Measurements from ENCODE around the gene RGS1. TPM values are rescaled to one million over a fixed set of nuclear protein-coding genes. Genes with fewer than 3 reads are reported as not detected.
"Not testable (repeated sequence)": the region's sequence is repeated elsewhere in the genome, so short reads cannot be mapped to it uniquely, and the experiment has no call there.

RGS1 gene, protein sequence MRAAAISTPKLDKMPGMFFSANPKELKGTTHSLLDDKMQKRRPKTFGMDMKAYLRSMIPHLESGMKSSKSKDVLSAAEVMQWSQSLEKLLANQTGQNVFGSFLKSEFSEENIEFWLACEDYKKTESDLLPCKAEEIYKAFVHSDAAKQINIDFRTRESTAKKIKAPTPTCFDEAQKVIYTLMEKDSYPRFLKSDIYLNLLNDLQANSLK
- polyA plus RNA-seq: 119 TPM

DNA sequence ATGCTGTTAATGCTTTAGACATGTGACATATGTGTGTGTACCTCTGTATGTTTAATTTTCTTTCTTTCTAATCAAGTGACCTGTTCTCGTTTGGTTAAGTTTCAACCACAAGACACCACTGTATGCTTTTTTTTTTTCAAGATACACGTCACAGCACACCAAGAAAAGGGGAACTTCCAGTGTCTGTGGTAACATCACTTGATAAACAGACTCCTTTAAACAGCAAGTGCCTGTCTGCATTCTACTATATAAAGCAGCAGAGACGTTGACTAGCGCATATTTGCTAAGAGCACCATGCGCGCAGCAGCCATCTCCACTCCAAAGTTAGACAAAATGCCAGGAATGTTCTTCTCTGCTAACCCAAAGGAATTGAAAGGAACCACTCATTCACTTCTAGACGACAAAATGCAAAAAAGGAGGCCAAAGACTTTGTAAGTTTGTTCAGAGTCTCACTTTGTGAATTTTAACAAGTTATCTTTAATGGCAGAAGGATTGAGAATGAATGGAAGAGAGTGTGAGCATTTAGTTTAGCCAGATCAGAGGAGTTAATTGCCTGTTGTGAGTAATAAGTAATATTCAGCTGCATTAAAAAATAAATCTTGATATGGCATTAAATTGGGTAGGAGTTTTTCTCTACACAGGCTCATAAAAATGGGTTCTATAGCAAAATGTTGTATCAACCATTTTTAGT lies at the start of gene RGS1:
Gene RGS1, plus strand, starts transcription at position 275 of the 691 bp plus-strand sequence. Its CDS starts 20 bp downstream, at position 295.
- H3K4me3 Mint-ChIP-seq: peak within 1 kb of the TSS; percentile 54 to 92 (median 72)
- H3K27ac Mint-ChIP-seq: peak within 1 kb of the TSS; percentile 88 to 97 (median 97)
- no peaks in the 10 kb centered on the region for H3K9me3 Mint-ChIP-seq
- H3K36me3 Mint-ChIP-seq: no peaks in the 10 kb centered on the region
- peaks cover 7 to 17% (median 11%) of the 10 kb centered on the region in 3 donors for H3K4me1 Mint-ChIP-seq
- H3K27me3 Mint-ChIP-seq: peaks cover 11% of the 10 kb centered on the region

DNA sequence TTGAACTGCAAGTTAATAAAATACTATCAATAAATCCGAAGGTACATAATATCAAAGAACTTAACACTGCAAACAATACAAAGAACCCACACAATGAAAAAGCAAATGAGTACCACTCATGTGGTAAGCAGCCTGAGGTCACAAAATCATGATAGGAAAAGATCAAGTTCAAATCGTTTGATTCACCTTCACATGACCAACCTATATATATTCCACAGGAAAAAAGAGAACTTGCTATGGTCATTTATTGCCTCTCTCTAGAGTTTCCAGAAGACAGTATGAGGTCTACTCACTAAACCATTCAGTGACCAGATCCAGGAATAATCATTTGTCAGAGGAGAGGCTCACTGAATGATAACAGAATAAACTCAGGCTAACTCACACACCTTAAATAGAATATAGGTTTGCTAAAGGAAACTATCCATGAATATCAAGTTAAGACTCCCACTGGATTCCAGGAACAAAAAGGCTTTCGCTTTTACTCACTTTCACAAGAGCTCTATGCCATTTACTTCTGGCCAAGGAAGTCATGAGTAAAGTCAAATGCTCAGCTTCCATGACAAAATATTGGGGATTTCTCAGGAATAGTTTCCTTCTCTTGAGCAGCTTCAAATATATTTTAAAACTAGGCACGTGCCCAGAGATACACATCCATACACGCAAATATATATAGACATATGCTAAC lies 48.3 kb upstream of the RGS1 start:
- H3K36me3 Mint-ChIP-seq: no peaks in the 10 kb centered on the region
- H3K4me3 Mint-ChIP-seq: no peak overlapping the region
- peaks cover 0 to 3% (median 0%) of the 10 kb centered on the region in 3 donors for H3K9me3 Mint-ChIP-seq
- H3K27me3 Mint-ChIP-seq: peaks cover 1% of the 10 kb centered on the region
- H3K4me1 Mint-ChIP-seq: peaks cover 10 to 14% (median 14%) of the 10 kb centered on the region in 3 donors
- H3K27ac Mint-ChIP-seq: no peak overlapping the region

DNA sequence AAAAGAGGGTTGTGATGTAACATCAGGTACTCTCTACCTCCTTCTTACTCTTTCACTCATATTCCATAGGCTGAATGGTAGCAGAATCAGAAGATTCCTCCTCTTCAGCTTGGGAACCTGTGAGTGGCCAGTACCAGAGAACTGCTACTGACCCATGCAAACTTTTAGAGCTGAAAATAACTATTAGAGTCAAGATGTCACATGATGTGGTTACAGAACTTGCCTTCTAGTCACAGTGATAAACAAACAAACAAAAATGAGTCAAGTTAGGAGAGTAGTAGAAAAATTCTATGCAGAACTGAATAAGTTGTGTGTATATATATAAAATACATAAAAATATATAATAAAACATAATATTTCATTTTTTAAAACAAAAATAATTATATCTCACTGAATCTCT lies 47.6 kb upstream of the RGS1 start:
- no peak overlapping the region for H3K27ac Mint-ChIP-seq
- H3K36me3 Mint-ChIP-seq: no peaks in the 10 kb centered on the region
- peaks cover 0 to 3% (median 0%) of the 10 kb centered on the region in 3 donors for H3K9me3 Mint-ChIP-seq
- H3K4me3 Mint-ChIP-seq: no peak overlapping the region
- peaks cover 1% of the 10 kb centered on the region for H3K27me3 Mint-ChIP-seq
- H3K4me1 Mint-ChIP-seq: peaks cover 10 to 14% (median 14%) of the 10 kb centered on the region in 3 donors

DNA sequence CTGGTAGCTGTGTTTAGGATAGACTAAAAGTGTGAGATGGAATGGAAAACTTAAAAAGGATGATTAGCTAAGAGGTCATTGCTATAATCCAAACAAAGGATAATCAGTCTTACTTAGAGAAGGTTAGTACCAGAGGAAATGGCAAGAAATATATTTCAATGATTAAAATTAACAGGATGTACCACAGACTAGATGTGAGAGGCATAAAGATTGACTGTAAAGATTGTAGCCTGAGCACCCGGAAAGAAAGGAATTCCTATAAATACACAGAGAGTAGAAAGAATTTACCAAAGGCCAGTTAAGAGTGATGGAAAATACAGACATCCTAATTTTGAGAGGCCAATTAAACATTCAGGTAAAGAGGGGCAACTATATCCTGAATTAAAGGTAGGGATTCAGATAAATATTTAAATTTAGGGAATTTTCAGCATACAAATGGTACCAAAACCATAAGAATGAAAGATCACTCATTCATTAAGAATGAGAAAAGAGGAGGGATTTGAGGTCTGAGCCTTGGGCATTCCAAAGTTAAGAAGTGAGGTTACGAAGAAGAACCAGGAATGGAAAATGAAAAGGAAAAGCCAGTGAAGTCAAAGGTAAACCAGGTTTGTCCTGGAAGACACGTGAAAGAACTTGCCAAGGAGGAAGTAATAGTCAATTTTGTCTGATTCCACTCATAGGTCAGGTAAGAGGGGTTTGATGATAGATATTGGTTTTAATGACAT lies 46.4 kb upstream of the RGS1 start:
- no peaks in the 10 kb centered on the region for H3K36me3 Mint-ChIP-seq
- H3K9me3 Mint-ChIP-seq: peaks cover 0 to 3% (median 0%) of the 10 kb centered on the region in 3 donors
- H3K27ac Mint-ChIP-seq: no peak overlapping the region
- no peak overlapping the region for H3K4me3 Mint-ChIP-seq
- peaks cover 1% of the 10 kb centered on the region for H3K27me3 Mint-ChIP-seq
- peaks cover 10 to 14% (median 14%) of the 10 kb centered on the region in 3 donors for H3K4me1 Mint-ChIP-seq

DNA sequence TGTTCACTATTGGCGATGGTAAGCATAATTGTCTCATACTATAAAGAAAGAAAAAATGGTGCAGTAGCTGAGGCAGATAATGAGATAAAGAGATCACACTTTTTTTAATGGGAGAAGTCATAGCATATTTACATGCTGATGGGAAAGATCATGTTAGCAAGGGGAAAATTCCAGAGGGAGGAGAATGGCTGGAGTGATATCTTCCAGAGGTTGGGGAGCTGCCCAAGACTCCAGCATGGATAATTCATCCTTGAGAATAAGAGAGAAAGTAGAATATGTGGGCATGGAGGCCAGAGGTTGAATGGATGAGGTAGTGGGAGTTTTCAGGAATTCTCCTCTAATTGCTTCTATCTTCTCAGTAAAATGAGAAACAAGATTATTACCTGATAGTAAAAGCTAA lies 45.8 kb upstream of the RGS1 start:
- Mint-ChIP-seq H3K4me1 (peaks cover 10 to 14% (median 14%) of the 10 kb centered on the region in 3 donors), H3K36me3 (no peaks in the 10 kb centered on the region), H3K27ac (peak overlapping the region in 1 of 3 donors; percentile 28), H3K27me3 (peaks cover 1% of the 10 kb centered on the region), H3K4me3 (no peak overlapping the region), H3K9me3 (peaks cover 0 to 3% (median 0%) of the 10 kb centered on the region in 3 donors)

DNA sequence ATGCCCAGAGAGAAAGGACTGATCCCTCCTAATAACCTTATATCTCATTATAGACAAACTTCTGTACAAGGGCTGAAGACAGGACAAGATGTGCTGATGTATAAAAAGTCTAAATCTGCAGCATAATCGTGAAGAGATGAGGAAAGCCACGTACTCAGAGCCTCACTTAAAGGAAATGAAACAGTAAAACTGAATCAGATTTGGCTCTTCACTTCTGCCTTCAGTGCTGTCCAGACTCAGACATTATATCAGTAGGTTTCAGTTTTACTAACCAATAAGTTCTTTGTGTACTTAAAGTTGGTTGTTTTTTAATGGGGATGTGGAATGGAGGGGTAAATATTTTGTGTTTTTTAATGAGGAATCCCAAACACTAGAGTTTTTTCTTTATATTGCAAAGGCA lies 45.3 kb upstream of the RGS1 start:
- H3K9me3 Mint-ChIP-seq: peaks cover 0 to 3% (median 0%) of the 10 kb centered on the region in 3 donors
- H3K4me1 Mint-ChIP-seq: peaks cover 10 to 14% (median 14%) of the 10 kb centered on the region in 3 donors
- peak overlapping the region in 1 of 3 donors; percentile 28 for H3K27ac Mint-ChIP-seq
- H3K4me3 Mint-ChIP-seq: peak overlapping the region in 1 of 4 donors; percentile 14
- H3K27me3 Mint-ChIP-seq: peaks cover 1% of the 10 kb centered on the region
- H3K36me3 Mint-ChIP-seq: no peaks in the 10 kb centered on the region

DNA sequence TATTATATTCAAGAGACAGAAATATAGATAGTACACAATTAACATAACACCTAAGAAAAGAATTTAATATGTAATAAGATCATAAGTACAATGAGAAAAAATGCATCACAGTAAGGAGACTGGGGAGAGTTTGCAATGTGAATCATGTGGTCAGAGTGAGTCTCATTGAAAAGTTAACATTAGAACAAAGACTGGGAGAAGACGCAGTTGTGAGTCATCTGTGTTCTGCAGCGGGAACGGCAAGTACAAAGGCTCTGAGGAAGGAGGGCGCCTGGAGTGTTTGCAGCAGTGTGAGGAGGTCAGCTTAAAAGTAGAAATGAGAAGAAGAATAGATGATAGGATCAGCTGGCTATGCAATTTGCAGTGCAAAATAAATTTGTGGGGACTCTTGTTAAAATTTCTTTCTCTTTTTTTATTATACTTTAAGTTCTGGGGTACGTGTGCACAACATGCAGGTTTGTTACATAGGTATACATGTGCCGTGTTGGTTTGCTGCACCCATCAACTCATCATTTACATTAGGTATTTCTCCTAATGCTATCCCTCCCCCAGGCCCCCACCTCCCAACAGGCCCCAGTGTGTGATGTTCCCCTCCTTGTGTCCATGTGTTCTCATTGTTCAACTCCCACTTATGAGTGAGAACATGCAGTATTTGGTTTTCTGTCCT lies 44.4 kb upstream of the RGS1 start:
- H3K27me3 Mint-ChIP-seq, H3K4me3 Mint-ChIP-seq, H3K36me3 Mint-ChIP-seq, H3K9me3 Mint-ChIP-seq: not testable (repeated sequence)
- Mint-ChIP-seq H3K4me1 (peaks cover 10 to 14% (median 14%) of the 10 kb centered on the region in 3 donors), H3K27ac (peak overlapping the region in 1 of 3 donors; percentile 46)

DNA sequence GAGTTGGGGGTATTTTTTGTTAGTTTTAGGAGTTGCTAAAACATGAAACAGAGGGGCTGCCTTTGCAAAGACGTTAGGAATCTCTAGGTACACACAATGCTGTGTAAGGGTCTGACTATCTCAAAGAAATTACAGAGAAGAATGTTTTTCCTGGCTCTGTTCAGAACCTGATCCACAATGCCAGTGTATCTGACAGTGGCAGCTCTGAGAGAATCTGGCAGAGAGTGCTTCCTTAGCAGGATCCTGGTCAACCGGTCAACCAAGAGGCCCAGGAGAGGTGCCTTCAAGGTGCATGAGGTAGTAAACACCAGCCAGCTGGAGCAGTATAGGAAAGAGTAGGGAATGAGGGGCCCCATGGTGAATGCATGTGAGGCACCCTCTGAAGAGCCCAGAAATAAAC lies 40.9 kb upstream of the RGS1 start:
- Mint-ChIP-seq H3K27me3 (peaks cover 1% of the 10 kb centered on the region), H3K9me3 (peaks cover 0 to 3% (median 2%) of the 10 kb centered on the region in 3 donors), H3K36me3 (no peaks in the 10 kb centered on the region), H3K27ac (no peak overlapping the region), H3K4me3 (no peak overlapping the region), H3K4me1 (peaks cover 16 to 23% (median 20%) of the 10 kb centered on the region in 3 donors)

DNA sequence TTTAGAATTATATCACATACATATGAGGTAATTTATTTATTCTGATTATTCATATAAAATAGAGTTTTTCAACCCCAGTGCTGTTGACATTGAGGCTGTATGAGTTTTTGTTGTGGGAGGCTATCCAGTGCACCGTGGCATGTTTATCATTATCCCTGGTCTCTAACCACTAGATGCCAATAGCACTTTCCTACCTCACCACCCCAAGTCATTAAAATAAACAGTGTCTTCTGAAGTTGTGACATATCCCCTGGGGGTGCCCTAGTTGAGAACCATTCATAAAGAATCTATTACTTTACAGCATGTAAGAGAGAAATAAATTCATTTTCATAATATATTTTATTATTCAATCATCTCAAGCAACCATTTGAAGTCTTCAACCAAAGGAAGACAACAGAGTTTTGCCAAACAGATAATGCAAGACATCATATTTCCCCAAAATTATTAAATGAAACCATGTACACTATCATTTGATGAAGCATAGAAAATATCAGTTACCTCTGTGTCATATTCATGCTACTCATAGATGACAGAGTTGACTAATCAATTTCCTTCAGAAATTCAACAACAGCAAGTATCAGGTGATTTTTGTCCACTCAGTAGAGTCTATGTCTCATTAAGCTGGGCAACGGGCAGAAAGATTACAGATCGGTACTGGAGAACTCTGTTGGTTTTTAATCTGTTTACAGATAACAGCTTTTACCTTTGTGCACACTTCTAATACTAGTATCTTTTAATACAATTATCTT lies 39.5 kb upstream of the RGS1 start:
- peak overlapping the region in 2 of 3 donors; percentile 2 to 33 for H3K27ac Mint-ChIP-seq
- no peak overlapping the region for H3K4me3 Mint-ChIP-seq
- peaks cover 1% of the 10 kb centered on the region for H3K27me3 Mint-ChIP-seq
- H3K9me3 Mint-ChIP-seq: peaks cover 0 to 2% (median 1%) of the 10 kb centered on the region in 3 donors
- no peaks in the 10 kb centered on the region for H3K36me3 Mint-ChIP-seq
- H3K4me1 Mint-ChIP-seq: peaks cover 14 to 21% (median 14%) of the 10 kb centered on the region in 3 donors

DNA sequence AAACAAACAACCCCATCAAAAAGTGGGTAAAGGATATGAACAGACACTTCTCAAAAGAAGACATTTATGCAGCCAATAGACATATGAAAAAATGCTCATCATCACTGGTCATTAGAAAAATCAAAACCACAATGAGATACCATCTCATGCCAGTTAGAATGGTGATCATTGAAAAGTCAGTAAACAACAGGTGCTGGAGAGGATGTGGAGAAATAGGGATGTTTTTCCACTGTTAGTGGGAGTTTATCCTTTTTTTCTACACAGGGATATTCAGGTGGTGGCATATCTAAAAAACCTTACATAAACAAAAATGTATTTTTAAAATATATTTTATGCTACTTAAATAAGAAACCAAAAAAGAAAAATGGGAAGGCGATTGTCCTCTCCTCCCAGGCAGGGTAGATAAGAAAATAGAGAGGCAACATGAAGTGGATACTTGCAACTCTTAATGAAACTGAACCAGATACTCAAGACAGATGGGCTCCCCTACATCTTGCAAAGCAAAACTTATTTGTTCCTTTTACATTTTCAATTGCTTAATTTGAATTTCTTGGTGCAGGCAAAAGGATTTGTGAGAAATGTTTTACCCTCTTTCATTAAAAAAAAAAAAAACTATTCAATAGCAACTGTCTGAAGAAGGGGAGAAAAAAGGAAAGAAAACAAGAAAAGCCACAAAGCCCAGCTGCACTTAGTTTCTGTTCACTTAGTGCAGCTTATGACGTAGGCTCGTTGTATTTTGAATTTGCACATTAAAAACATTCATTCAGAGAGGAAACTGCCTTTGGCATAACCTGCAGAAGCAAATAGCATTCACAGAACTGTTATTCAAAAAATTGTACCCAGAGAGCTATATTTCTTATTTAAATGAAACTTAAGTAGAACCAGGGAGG lies 36.9 kb upstream of the RGS1 start:
- Mint-ChIP-seq H3K4me3 (peak overlapping the region; percentile 14 to 45 (median 36)), H3K27ac (peak overlapping the region; percentile 74 to 89 (median 89)), H3K4me1 (peaks cover 13 to 21% (median 13%) of the 10 kb centered on the region in 3 donors), H3K9me3 (peaks cover 0 to 2% (median 0%) of the 10 kb centered on the region in 3 donors), H3K27me3 (no peaks in the 10 kb centered on the region), H3K36me3 (no peaks in the 10 kb centered on the region)

DNA sequence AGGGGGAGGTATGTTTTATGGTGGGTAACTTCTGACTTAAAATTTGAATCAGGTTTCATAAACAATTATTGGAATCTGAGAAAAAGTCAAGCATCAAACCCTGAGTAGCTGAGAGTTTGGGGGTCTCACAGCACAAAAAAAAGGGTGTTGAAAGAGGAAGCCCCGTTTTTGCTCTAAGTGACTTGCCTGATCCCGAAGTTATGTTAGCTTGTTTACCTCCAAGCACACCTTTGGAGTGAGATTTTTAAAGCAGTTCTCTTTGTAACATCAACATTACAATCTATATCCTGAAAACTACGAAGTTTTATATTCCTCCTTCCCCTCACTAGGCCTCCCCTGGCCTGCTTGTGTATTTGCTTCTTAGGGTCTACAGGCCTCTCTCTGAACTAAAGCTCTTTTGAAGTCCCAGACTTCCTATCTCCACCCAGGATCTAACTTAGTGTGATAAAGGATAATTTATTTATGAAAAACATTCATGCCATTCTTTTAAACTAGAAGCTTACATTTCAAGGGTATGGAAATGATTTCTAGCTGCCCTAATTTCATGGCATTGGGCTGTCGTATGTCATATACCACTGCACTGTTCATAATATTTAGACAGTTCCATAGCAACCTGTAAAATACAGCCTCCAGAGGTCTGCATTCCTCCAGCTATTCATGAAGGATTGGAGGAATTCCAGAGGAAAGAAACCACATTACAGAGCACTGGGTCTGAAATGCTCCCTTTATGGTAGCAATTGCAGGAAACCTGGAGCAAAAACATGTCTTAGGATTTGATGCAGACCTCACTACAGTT lies 36.1 kb upstream of the RGS1 start:
- H3K27me3 Mint-ChIP-seq: no peaks in the 10 kb centered on the region
- H3K4me3 Mint-ChIP-seq: peak overlapping the region in 3 of 4 donors; percentile 1 to 45 (median 14)
- H3K4me1 Mint-ChIP-seq: peaks cover 13 to 21% (median 14%) of the 10 kb centered on the region in 3 donors

DNA sequence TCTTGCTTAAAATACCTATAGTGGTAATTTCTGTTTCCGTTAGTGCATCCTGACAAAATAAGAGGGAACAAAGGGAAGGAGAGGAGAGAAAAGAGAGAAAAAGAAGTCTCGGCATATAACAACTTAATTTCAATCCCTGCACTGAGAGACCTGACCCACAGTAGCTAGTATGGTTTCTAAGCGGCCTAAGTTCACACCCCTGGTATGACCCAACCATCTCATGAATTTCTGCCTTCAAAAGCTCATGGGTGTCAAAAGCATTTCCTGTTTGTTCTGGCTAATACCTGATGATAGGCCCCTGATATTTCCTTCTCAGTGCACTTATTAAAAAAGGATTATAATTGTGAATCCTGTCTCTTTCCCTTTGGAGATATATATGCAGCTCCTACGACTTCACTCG lies 32.1 kb upstream of the RGS1 start:
- Mint-ChIP-seq H3K27ac (peak overlapping the region in 1 of 3 donors; percentile 2), H3K9me3 (peaks cover 0 to 2% (median 0%) of the 10 kb centered on the region in 3 donors), H3K27me3 (no peaks in the 10 kb centered on the region), H3K4me3 (no peak overlapping the region), H3K4me1 (peaks cover 17 to 34% (median 24%) of the 10 kb centered on the region in 3 donors), H3K36me3 (no peaks in the 10 kb centered on the region)

More for the DNA sequence above, 36.1 kb upstream of the RGS1 start:
- Mint-ChIP-seq H3K36me3 (no peaks in the 10 kb centered on the region), H3K27ac (peak overlapping the region; percentile 74 to 89 (median 89)), H3K9me3 (peaks cover 0 to 2% (median 0%) of the 10 kb centered on the region in 3 donors)
